K562 (cell line): ENCODE results near the gene PRSS50. TPM values are rescaled to one million over a fixed set of nuclear protein-coding genes. Genes with fewer than 3 reads are reported as not detected.

Experiments used
- ATAC-seq: fragments of 200-7000 bp; cut with Tn5 transposase; 3 replicates; pipeline ENCODE4 v1.9.1; 2020; ENCODE audit warnings: moderate library complexity
- BruUV-seq: library from RNA; stranded (reverse); fragments of 400-500 nt; replicated peaks from 2 replicates; lab custom pipeline; 2021; lab: Mats Ljungman, UMichigan
- CTCF ChIA-PET: fragments of 300-600 bp; formaldehyde crosslinking; extraction: SDS; loops from one replicate; lab custom pipeline; 2021; ENCODE audit warnings: low intra/inter-chr PET ratio; lab: Yijun Ruan, JAX
- POLR2A ChIA-PET: fragments of 300-600, 350-650 bp; sonication (Branson Sonifier 250); formaldehyde crosslinking; extraction: SDS; loops from one replicate; lab custom pipeline; 2021; ENCODE audit warnings: antibody characterized with exemption, inconsistent platforms; lab: Yijun Ruan, JAX
- DNase-seq, 4 experiments: peaks; one replicate each; pipeline versions ENCODE4 v3.0.0 to v3.0.0-alpha.2; 2011 to 2018; ENCODE audit warnings: low spot score in 3 of 4, mixed read lengths in 3 of 4; ENCODE audit errors: extremely low read depth in 1 of 4
- FAIRE-seq: peaks from 2 replicates; lab custom pipeline; 2011; peaks lifted over from hg19 to GRCh38; lab: Jason Lieb, UNC
- H2AFZ ChIP-seq: 2 replicates; pipeline ENCODE4 v1.6.0; 2011; ENCODE audit warnings: low read depth, low read length, control low read depth, inconsistent platforms
- H3K27ac ChIP-seq: fragments of 200-600 bp; 3 replicates; pipeline ENCODE4 v1.8.0; 2011; ENCODE audit warnings: low read depth, mild to moderate bottlenecking, control low read depth, inconsistent platforms, low read length, moderate library complexity, mixed read lengths; ENCODE audit errors: extremely low read depth
- H3K27me3 ChIP-seq, 2 experiments: fragments of 300-600 bp in 1 of 2; 2 replicates in 1 of 2; 3 replicates in 1 of 2; pipeline versions ENCODE4 v1.6.0 to v1.8.0; 2011; ENCODE audit warnings: inconsistent platforms in 2 of 2, low read length in 2 of 2, mild to moderate bottlenecking in 1 of 2, mixed read lengths in 1 of 2, moderate library complexity in 1 of 2; ENCODE audit not compliant: control insufficient read depth in 2 of 2, insufficient read depth in 2 of 2
- H3K36me3 ChIP-seq: fragments of 300-600 bp; 3 replicates; pipeline ENCODE4 v1.8.0; 2011; ENCODE audit warnings: mild to moderate bottlenecking, low read length, inconsistent platforms; ENCODE audit not compliant: control insufficient read depth, insufficient read depth
- H3K4me1 ChIP-seq, 2 experiments: fragments of 200-600 bp in 1 of 2; replicated peaks in 1 of 2; 2 replicates in 1 of 2; 3 replicates in 1 of 2; pipeline versions ENCODE4 v1.5.1 to v1.8.0; 2011; ENCODE audit warnings: inconsistent platforms in 2 of 2, low read length in 2 of 2, mild to moderate bottlenecking in 1 of 2, mixed read lengths in 1 of 2, moderate library complexity in 1 of 2; ENCODE audit not compliant: control insufficient read depth in 2 of 2, insufficient read depth in 2 of 2
- H3K4me2 ChIP-seq: 2 replicates; pipeline ENCODE4 v1.6.1; 2011; ENCODE audit warnings: low read length, control low read depth, inconsistent platforms, mixed read lengths; ENCODE audit not compliant: insufficient read depth
- H3K4me3 ChIP-seq: fragments of 200-600 bp; sonication (generic), shearing (Covaris generic); 2 replicates; pipeline ENCODE4 v1.5.1; 2016; ENCODE audit warnings: control low read depth, inconsistent platforms
- H3K79me2 ChIP-seq: fragments of 200-600 bp; 3 replicates; pipeline ENCODE4 v1.8.0; 2011; ENCODE audit warnings: low read length, inconsistent platforms; ENCODE audit not compliant: control insufficient read depth, insufficient read depth
- H3K9ac ChIP-seq, 2 experiments: 2 replicates each; pipeline versions ENCODE4 v1.6.0 to v1.6.1; 2011; ENCODE audit warnings: low read depth in 2 of 2, low read length in 2 of 2, control low read depth in 1 of 2, inconsistent platforms in 1 of 2, mild to moderate bottlenecking in 1 of 2, mixed read lengths in 1 of 2; ENCODE audit not compliant: insufficient read depth in 1 of 2
- H3K9me1 ChIP-seq: one replicate; pipeline ENCODE4 v1.6.0; 2011; ENCODE audit warnings: inconsistent platforms, mild to moderate bottlenecking, low read length, moderate library complexity; ENCODE audit not compliant: control insufficient read depth, insufficient read depth
- H3K9me3 ChIP-seq: replicated peaks from 2 replicates; pipeline ENCODE4 v1.5.1; 2011; ENCODE audit warnings: low read depth, low read length, inconsistent platforms; ENCODE audit not compliant: control insufficient read depth, insufficient read depth
- H4K20me1 ChIP-seq: replicated peaks from 2 replicates; pipeline ENCODE4 v1.6.1; 2011; ENCODE audit warnings: low read length, inconsistent platforms, mixed read lengths; ENCODE audit not compliant: control insufficient read depth, insufficient read depth
- ATF7 ChIP-seq: fragments of 450-650 bp; IDR thresholded peaks from 2 replicates; pipeline ENCODE4 v1.7.1; 2014; ENCODE audit warnings: mild to moderate bottlenecking, moderate library complexity
- CBFA2T3 ChIP-seq: fragments of 450-650 bp; IDR thresholded peaks from 2 replicates; pipeline ENCODE4 v1.6.1; 2017
- EHMT2 ChIP-seq: fragments of 450-650 bp; IDR thresholded peaks from 2 replicates; pipeline ENCODE4 v1.6.1; 2018; ENCODE audit warnings: antibody characterized with exemption
- HNRNPL ChIP-seq: fragments of 200-400 bp; formaldehyde crosslinking; IDR thresholded peaks from 2 replicates; pipeline ENCODE4 v1.6.1; 2017; ENCODE audit warnings: low read depth, mild to moderate bottlenecking, low read length
- MITF ChIP-seq: IDR thresholded peaks from 2 replicates; pipeline ENCODE4 v1.6.1; 2014; ENCODE audit warnings: antibody characterized with exemption
- PRDM10 ChIP-seq: fragments of 450-650 bp; IDR thresholded peaks from 2 replicates; pipeline ENCODE4 v1.6.1; 2018; ENCODE audit not compliant: partially characterized antibody
- RBM25 ChIP-seq: fragments of 200-400 bp; formaldehyde crosslinking; IDR thresholded peaks from 2 replicates; pipeline ENCODE4 v1.6.1; 2018; ENCODE audit warnings: low read length, low read depth, moderate library complexity; ENCODE audit not compliant: severe bottlenecking
- SAP30 ChIP-seq: fragments of 200-600 bp; sonication (generic); IDR thresholded peaks from 2 replicates; pipeline ENCODE4 v1.6.1; 2012; ENCODE audit warnings: borderline replicate concordance, low read depth, mild to moderate bottlenecking, moderate library complexity, low read length, control low read depth, inconsistent platforms; ENCODE audit not compliant: insufficient read depth, poor library complexity, severe bottlenecking
- ZNF184 ChIP-seq: sonication (generic); formaldehyde crosslinking; IDR thresholded peaks from 2 replicates; pipeline ENCODE4 v1.5.0; 2020; ENCODE audit warnings: missing genetic modification reagents
- ZNF584 ChIP-seq: fragments of 200-800 bp; sonication (Bioruptor generic); IDR thresholded peaks from 2 replicates; pipeline ENCODE4 v1.6.1; 2016; ENCODE audit warnings: low read depth, mild to moderate bottlenecking, missing genetic modification characterization, missing compliant biosample characterization
- WGBS: fragments of 100-300 bp; shearing (Covaris generic); methylation state at CpG from one replicate; pipeline ENCODE4 v1.1.6; 2016; ENCODE audit warnings: low coverage, mixed read lengths; ENCODE audit not compliant: insufficient coverage; ENCODE audit errors: missing lambda C conversion rate; 5-methylcytosine and 5-hydroxymethylcytosine counted together
- in situ Hi-C: fragments of 300-500 bp; cut with MboI; formaldehyde crosslinking; loops from 4 replicates; pipeline ENCODE4 v1.15.0; 2018; ENCODE audit warnings: inconsistent platforms, mixed read lengths
- intact Hi-C: fragments of 100-400 bp; cut with micrococcal nuclease; formaldehyde crosslinking; loops from 2 replicates; pipeline ENCODE4 v1.14.2; 2022
- polyA plus RNA-seq, 8 experiments: library from polyadenylated mRNA; depleted of rRNA in 4 of 8; stranded (reverse) in 5 of 8; unstranded in 3 of 8; fragments of >200 nt; fragmentation: Nextera tagmentation in 2 of 8; fragmentation: Illumina TruSeq in 1 of 8; extraction: Ambion mirVana in 2 of 8; extraction: Trizol in 1 of 8; gene quantifications; 2 replicates each; pipeline versions ENCODE4 v1.2.1 to v1.2.3, GENCODE V29; 2011 to 2014; ENCODE audit warnings: inconsistent platforms in 1 of 8, missing spikeins in 1 of 8
- total RNA-seq, 7 experiments: library from RNA; depleted of rRNA in 6 of 7; stranded (reverse); fragments of >200 nt in 6 of 7; fragmentation: Illumina TruSeq in 2 of 7; extraction: Trizol in 2 of 7; gene quantifications; 2 replicates each; pipeline versions ENCODE4 v1.2.1 to v1.2.3, GENCODE V29; 2011 to 2021; ENCODE audit warnings: low replicate concordance in 1 of 7

Gene PRSS50
- total and polyA plus RNA-seq, 9 of the 15 experiments (the other 6 are each of a cell fraction or from before 2014, with no cell fraction given), result 0.01 TPM; not detected in 8

- ChIA-PET POLR2A (no interaction called here), CTCF (no interaction called here)
- Histone ChIP-seq H3K4me3 (no peak overlapping the region), H3K4me1 (peaks cover 0 to 5% of the 10 kb centered on the region in 2 experiments; a peak in 2 of 5 replicates), H2AFZ (no peak overlapping the region), H3K9ac (no peak overlapping the region), H3K27ac (no peak overlapping the region), H3K4me2 (no peak overlapping the region), H3K79me2 (no peaks in the 10 kb centered on the region), H3K9me3 (no peaks in the 10 kb centered on the region), H3K9me1 (no peaks in the 10 kb centered on the region), H3K27me3 (peaks cover 24 to 91% of the 10 kb centered on the region in 2 experiments), H4K20me1 (peaks cover 34% of the 10 kb centered on the region), H3K36me3 (no peaks in the 10 kb centered on the region)
- in situ Hi-C loops, result no loop called here
- no TSS peak for BruUV-seq
- TF ChIP-seq SAP30 (no peak), ZNF184 (CRISPR knock-in tag) (no peak), CBFA2T3 (peak; percentile 29), ATF7 (no peak)
- intact Hi-C loops, result no loop called here
- DNase-seq (peak in 1 of 4 experiments; percentile 36), FAIRE-seq (no peak), ATAC-seq (no peak)
- WGBS, result under 1% methylated on average over 6 of the region's 6 CpGs
These were observed 45.3 kb downstream of the PRSS50 start for GRCh38 chr3:46672349-46672695.

GRCh38 chr3:46671541-46672348 is 45.9 kb downstream of the PRSS50 start:
- H4K20me1 ChIP-seq, result peaks cover 34% of the 10 kb centered on the region
- H3K4me2 ChIP-seq, result no peak overlapping the region
- 1% methylated on average over 22 of the region's 25 CpGs for WGBS
- peaks cover 0 to under 1% of the 10 kb centered on the region in 2 experiments; a peak in 1 of 5 replicates for H3K4me1 ChIP-seq
- POLR2A ChIA-PET, result interaction anchor here (0.9 to 1.5 kb wide), 2 partner anchors 9 to 21 kb away, joined by 3 to 5 read pairs; no protein-coding TSS in a partner anchor
- H3K9me3 ChIP-seq, result no peaks in the 10 kb centered on the region
- H3K36me3 ChIP-seq, result no peaks in the 10 kb centered on the region
- peak overlapping the region in 1 of 2 experiments; percentile 39; a peak in 1 of 4 replicates for H3K9ac ChIP-seq
- H3K9me1 ChIP-seq, result no peaks in the 10 kb centered on the region
- peaks cover 24 to 91% of the 10 kb centered on the region in 2 experiments for H3K27me3 ChIP-seq
- H3K79me2 ChIP-seq, result no peaks in the 10 kb centered on the region
- no peak for DNase-seq
- FAIRE-seq, result no peak
- BruUV-seq, result no TSS peak
- in situ Hi-C loops (no loop called here), intact Hi-C loops (no loop called here)
- CTCF ChIA-PET, result no interaction called here
- no peak for ATAC-seq
- no peak overlapping the region for H3K4me3 ChIP-seq
- no peak overlapping the region for H2AFZ ChIP-seq
- no peak overlapping the region for H3K27ac ChIP-seq
- TF ChIP-seq RBM25 (no peak), PRDM10 (no peak), ZNF584 (no peak), HNRNPL (no peak), EHMT2 (no peak), MITF (no peak)
